Erythroblast (primary cell): ENCODE results near the gene FAM83B.

Experiments
- GATA1 ChIP-seq: IDR thresholded peaks from 2 replicates; pipeline ENCODE4 v1.6.1; 2011; ENCODE audit warnings: low read depth, mild to moderate bottlenecking, control low read depth, low read length, moderate library complexity
- POLR2A ChIP-seq: IDR thresholded peaks from 2 replicates; pipeline ENCODE4 v1.6.1; 2011; ENCODE audit warnings: mild to moderate bottlenecking, low read length

DNA sequence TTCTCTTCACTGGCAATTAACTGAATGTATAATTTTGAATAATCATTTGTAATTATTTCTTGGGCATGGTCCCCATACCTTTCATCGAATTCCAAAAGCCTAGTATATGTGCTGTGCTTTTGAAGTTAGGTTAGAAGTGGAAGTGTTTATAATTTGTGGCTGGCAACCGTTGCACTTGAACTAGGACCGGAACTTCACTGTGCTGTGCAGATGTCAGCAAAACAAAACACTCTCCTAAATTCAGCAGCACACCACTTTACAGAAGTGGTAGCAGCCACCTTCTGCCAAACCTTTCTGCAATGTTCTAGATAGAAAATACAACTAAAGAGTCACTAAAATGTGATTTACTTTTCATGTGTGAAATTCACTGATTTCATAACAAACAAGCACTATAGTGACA, 111.9 kb downstream of the FAM83B start:
- no peak for TF ChIP-seq POLR2A
- TF ChIP-seq GATA1, result no peak
